ENCODE measurements around the gene TTI1. TPM values are rescaled to one million over a fixed set of nuclear protein-coding genes. Genes with fewer than 3 reads are reported as not detected.

TTI1 gene
- total RNA-seq, 1 experiment from 2014 or later, result 23.1 TPM

DNA sequence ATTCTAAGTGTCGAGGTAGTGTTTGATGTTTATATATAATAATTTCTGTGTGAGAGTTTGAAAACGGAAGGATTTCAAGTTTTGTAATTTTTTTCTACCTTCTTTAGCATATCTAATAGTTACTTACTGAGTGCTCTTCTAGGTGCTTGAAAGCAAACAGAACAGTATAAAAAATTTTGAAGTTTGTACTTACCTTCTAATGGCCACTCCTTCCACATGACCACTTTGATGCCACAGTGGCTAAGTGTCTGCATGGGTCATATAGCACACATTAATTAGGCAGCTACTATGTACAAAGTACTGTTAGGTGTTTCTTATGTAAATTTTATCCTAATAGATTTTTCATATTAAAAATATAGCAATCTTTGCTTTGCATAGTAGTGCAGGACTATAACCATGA lies 21.4 kb upstream of the TTI1 start:
- no peak for DNase-seq (ENCODE audit: low spot score)

- DNase-seq (ENCODE audit: low spot score), result no peak
Observed at GRCh38 chr20:38052870-38053269, 19.6 kb upstream of the TTI1 start.

GRCh38 chr20:38050686-38051085 lies 17.4 kb upstream of the TTI1 start:
- no peak for DNase-seq (ENCODE audit: low spot score)

GRCh38 chr20:38049800-38050199 lies 16.5 kb upstream of the TTI1 start:
- DNase-seq (ENCODE audit: low spot score), result peak; percentile 80

DNA sequence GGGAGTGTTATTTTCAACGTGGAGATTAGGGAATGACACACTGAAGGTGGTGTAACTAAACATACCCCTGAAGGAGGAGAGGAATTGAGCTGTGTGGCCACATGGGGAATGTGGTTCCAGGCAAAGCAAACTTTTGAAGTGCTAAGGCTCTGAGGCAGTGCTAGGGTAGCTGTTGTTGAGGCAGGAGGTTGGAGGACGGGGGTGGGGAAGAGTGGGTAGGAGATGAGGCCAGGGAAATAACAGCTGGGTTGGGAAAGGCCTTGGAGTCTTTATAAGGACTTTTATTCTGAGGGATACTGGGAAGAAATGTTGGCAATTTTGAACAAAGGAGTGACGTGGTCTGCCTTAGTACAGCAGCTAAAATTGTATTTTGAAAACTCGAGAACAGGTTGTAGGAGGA lies 13.3 kb upstream of the TTI1 start:
- DNase-seq (ENCODE audit: low spot score), result no peak

GRCh38 chr20:38044685-38045084 lies 11.4 kb upstream of the TTI1 start:
- no peak for DNase-seq (ENCODE audit: low spot score)

DNA sequence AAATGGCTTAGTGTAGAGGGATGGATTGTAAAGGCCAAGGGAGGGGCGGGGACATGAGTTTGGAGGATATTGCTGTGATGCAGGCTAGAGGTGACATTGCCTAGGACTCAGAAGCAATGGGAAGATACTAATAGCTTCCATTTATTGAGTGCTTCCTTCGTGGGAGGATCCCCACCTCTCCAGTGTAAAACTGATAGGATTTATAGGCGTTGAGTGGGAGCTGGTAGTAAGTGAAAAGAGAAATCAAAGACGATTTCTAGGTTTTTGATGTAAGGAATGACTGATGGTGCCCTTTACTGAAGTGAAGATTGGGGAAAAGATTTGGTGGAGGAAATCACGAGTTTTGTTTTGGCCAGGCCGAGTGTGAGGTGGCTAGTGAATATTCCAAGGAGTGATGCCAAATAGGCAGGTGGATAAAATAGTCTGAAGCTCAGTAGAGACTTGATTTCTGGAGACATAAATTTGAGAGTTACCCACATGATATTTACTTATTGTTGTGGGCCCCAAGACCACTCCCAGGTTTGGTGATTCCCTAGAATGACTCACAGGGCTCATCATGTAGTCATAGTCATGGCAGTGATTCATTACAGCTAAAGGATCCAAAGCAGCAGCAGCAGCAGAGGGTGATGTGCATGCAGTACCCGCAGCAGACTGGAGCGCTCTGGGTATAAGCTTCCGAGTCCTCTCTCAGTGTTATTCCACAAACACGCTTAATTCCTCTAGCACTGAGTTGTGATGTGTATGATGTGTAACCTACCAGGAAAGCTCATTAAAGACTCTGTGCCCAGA lies 10.4 kb upstream of the TTI1 start:
- DNase-seq (ENCODE audit: low spot score), result peak; percentile 96

DNA sequence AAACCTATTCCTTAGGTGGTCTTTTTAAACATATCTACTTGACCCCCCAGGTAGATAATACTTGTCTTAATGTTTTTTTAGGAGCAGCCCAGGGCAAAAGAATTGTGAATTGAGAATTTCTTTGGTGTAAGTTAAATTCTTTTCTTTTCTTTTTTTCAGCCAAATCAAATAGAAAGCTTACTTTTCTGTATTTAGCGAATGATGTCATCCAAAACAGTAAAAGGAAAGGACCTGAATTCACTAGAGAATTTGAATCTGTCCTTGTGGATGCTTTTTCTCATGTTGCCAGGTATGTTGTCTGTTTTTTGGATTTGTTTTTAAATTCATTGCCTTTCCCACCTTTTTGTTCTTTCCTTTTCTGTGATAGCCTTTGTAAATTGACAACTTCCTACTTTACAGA lies 7.0 kb upstream of the TTI1 start:
- DNase-seq (ENCODE audit: low spot score), result no peak

DNA sequence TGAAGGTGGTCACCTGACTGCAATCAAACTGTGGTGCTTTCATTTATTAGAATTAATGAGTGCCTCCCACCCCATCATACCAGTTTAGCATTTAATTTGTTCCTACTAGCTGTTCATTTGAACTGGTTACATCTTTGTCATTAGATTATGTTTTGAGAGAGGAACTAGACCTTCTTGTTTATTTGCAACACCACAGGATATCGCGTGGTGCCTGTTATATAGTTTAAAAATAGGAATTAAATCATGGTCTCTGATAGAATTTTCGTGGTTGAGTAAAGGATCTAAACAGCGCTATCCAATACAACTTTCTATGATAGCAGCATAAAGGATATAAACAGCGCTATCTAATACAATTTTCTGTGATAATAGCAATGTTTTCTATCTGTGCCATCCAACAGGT lies 3.1 kb upstream of the TTI1 start:
- no peak for DNase-seq (ENCODE audit: low spot score)

GRCh38 chr20:38034961-38035360 lies 1.7 kb upstream of the TTI1 start:
- no peak for DNase-seq (ENCODE audit: low spot score)

GRCh38 chr20:38034108-38034649 lies 923 bp upstream of the TTI1 start:
- DNase-seq (ENCODE audit: low spot score), result no peak

GRCh38 chr20:38032585-38033329 lies 499 bp downstream of the TTI1 start:
- no peak for DNase-seq (ENCODE audit: low spot score)

GRCh38 chr20:38031957-38032356 lies 1.3 kb downstream of the TTI1 start:
- DNase-seq (ENCODE audit: low spot score), result no peak

- DNase-seq (ENCODE audit: low spot score), result no peak
Observed at GRCh38 chr20:38029453-38029852, 3.8 kb downstream of the TTI1 start.

DNA sequence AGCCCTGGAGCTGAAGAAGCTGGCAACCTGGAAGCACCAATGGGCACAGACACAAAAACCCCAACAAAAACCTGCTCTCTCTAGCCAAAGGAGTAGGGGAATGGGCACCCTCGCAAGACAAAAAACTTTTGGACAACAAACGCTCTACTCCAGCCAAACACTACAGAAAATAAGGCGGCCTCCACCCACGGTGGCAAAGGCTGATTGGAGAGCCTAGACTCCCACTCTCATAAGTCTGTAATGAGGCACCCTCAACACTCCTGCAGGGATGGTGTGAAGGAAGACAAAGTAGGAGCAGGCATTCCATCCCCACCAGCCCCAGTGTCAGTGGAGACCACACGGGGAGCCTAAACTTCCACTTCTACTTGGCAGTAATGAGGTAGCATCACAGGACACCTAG lies 8.8 kb downstream of the TTI1 start:
- DNase-seq (ENCODE audit: low spot score), result no peak

DNA sequence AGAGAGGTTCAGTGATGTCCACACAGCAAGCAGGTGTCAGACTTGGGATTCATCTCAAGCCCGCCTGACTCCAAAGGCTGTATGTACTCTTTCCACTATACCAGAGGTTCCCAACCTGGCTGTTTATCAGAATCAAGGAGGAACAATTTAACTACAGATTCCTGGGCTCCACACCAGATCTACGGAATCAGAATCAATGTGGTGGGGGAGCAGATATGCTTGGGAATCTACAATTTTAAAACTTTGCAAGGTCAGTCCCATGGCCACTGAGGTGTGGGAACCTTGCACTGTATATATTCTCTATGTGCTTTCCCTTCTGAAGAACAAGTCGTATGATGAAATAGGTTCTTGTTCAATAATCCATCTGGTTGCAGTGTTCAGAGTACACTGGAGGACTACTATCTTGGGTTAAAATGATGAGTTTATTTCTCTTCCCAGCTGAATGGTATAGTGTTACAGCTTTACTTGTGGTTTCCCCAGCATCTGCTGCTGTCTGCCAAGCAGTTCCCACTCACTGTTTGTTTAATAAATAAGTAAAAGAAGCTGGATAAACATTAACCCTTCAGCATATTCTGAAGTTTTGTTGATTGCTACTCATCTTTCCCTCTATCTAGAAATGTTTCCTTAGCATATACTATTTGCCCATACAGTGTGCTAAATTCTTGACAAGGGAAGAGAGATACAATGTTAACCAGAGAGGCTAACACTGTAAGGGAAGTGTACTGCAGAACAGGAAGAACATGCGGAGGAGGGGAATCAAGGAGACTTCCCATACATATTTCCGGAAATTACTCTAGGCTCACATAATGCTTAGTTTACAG lies 9.9 kb downstream of the TTI1 start:
- no peak for DNase-seq (ENCODE audit: low spot score)

- DNase-seq (ENCODE audit: low spot score), result no peak
Observed at GRCh38 chr20:38021087-38021772, 12.0 kb downstream of the TTI1 start.

DNA sequence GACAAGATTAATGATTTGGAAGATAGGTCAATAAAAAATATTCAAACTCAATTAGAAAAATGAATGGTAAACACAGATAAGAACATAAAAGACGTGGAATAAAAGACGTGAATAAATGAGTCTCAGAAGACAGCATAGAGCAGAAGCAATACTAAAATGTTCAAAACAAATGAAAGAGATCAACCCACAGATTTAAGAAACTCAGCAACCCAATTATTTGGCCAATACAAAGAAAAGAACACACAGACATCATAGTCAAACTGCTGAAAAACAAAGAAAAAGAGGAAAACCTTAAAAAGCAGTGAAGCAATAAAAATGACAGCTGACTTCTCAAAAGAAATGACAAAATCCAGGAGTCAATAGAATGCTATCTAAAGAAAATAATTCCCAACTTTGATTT lies 14.9 kb downstream of the TTI1 start:
- no peak for DNase-seq (ENCODE audit: low spot score)

DNA sequence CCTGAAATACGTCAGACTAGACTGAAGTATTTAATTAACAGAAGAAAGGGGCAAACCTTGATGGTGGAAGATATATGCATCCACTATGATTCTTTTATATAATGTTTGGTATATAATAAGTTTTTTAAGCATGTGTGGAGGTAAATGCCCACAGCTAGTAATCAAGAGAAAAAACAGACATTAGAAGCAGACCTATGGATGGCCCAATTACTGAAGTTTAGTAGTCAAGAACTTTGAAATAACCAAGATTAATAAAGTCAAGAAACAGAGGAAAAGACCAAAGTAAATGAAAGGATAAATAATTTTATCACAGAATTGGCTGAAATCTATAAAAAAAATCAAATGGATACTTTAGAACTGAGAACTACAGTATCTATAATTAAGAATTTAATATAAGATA lies 15.3 kb downstream of the TTI1 start:
- no peak for DNase-seq (ENCODE audit: low spot score)

- DNase-seq (ENCODE audit: low spot score), result no peak
Observed at GRCh38 chr20:38013887-38014286, 19.4 kb downstream of the TTI1 start.

- no peak for DNase-seq (ENCODE audit: low spot score)
Observed at GRCh38 chr20:38012332-38012731, 20.9 kb downstream of the TTI1 start.

DNA sequence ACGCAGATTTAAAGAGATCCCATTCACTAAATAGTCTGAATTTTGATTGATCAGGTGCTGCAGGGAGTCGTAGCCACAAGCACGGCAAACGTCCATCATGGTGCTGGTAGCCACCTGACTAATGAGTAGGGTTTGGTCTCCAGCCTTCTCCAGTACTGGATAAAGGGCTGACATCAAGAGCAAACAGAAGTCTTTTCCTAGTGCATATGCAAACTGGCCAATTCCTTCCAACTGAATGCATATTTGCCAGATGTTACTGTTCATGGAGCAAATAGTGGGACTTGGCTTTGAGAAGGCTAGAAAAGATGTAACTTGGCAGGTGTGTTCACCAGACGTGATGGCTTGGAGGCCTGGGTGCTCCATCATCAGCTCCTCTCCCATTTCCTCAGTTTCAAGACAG lies 21.6 kb downstream of the TTI1 start:
- DNase-seq (ENCODE audit: low spot score), result no peak
